ENCODE results near the gene UBQLNL. TPM values are rescaled to one million over a fixed set of nuclear protein-coding genes. Genes with fewer than 3 reads are reported as not detected.

The UBQLNL gene
- total RNA-seq, 1 donor, result 0.36 TPM

GRCh38 chr11:5486003-5486402, 30.5 kb downstream of the UBQLNL start:
- TF ChIP-seq, protein P1, sequence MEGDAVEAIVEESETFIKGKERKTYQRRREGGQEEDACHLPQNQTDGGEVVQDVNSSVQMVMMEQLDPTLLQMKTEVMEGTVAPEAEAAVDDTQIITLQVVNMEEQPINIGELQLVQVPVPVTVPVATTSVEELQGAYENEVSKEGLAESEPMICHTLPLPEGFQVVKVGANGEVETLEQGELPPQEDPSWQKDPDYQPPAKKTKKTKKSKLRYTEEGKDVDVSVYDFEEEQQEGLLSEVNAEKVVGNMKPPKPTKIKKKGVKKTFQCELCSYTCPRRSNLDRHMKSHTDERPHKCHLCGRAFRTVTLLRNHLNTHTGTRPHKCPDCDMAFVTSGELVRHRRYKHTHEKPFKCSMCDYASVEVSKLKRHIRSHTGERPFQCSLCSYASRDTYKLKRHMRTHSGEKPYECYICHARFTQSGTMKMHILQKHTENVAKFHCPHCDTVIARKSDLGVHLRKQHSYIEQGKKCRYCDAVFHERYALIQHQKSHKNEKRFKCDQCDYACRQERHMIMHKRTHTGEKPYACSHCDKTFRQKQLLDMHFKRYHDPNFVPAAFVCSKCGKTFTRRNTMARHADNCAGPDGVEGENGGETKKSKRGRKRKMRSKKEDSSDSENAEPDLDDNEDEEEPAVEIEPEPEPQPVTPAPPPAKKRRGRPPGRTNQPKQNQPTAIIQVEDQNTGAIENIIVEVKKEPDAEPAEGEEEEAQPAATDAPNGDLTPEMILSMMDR (IDR thresholded peaks at IDR 0.05; ENCODE audit: insufficient read depth, low read length), result no peak
- no peak overlapping the region for H3K4me3 ChIP-seq (ENCODE audit: low read depth, low read length)
- DNase-seq (ENCODE audit: low read depth), result no peak

DNA sequence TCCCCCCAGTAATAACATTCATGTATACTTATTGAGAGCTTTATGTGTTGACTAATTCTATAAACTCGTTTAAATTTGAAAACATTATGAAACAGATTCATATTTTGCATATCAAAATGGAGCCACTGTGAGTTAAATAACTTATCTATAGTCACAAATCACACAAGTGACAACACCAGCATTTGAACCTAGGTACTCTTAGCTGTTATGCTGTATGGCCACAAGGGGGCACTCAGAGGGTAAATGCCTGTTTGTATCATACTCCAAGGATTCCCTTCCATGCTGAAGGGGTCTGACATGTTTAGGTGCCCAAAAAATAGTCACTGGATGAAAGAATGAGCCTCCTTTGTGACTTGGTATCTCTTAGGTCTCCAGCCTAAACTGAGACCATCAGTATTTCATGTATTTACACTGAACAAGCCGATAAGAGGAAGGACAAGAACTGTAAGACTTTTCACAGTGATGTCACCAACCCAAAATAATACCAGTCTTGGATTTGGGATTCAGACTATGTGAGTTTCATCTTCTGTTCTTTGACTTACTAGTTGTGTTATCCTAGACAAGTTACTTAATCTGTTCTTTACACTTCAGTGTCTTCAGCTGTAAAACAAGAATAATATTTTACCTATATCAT, 40.2 kb downstream of the UBQLNL start:
- H3K4me3 ChIP-seq (ENCODE audit: low read depth, low read length), result no peak overlapping the region
- DNase-seq (ENCODE audit: low read depth), result peak; percentile 71
- TF ChIP-seq, protein P1 (IDR thresholded peaks at IDR 0.05; ENCODE audit: insufficient read depth, low read length), result peak; percentile 87

DNA sequence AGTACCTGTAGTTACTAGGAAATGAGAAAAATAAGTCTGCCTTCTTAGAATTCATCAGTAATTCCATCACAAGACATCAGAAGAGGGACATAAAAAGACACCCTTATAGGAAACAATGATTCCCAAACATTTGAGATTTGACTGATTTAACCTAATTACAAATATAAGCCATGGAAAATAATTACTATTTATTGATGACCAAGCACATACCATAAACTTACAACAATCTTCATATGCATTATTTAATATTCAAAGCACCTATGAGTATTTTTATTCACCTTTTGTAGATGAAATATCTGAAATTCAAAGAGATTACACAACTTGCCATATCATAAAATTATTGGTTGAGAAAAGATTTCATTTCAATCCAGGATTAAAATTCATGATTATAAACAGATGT, 42.6 kb downstream of the UBQLNL start:
- TF ChIP-seq, protein P1 (IDR thresholded peaks at IDR 0.05; ENCODE audit: insufficient read depth, low read length), result no peak
- no peak overlapping the region for H3K4me3 ChIP-seq (ENCODE audit: low read depth, low read length)
- DNase-seq (ENCODE audit: low read depth), result no peak

- TF ChIP-seq, protein P1 (IDR thresholded peaks at IDR 0.05; ENCODE audit: insufficient read depth, low read length), result no peak
- H3K4me3 ChIP-seq (ENCODE audit: low read depth, low read length), result no peak overlapping the region
- no peak for DNase-seq (ENCODE audit: low read depth)
Observed at GRCh38 chr11:5467527-5467926, 49.0 kb downstream of the UBQLNL start.

Other genes starting within 250 kb of the UBQLNL start
- gene HBE1, start 246.8 kb downstream of the UBQLNL start, total RNA-seq (ENCODE audit: low replicate concordance), result not detected in 2 replicates
- gene OR51B4, start 214.8 kb downstream of the UBQLNL start, total RNA-seq (ENCODE audit: low replicate concordance), result 0.18 TPM in 1 of 2 replicates, not detected in the other
- not detected in 2 replicates for gene OR51B2, start 192.4 kb downstream of the UBQLNL start, total RNA-seq (ENCODE audit: low replicate concordance)
- gene OR51B5, start 173.2 kb downstream of the UBQLNL start, total RNA-seq (ENCODE audit: low replicate concordance), result not detected in 2 replicates
- gene OR51B6, start 165.2 kb downstream of the UBQLNL start, total RNA-seq (ENCODE audit: low replicate concordance), result not detected in 2 replicates
- gene OR51M1, start 132.9 kb downstream of the UBQLNL start, total RNA-seq (ENCODE audit: low replicate concordance), result under 0.01 TPM in 1 of 2 replicates, not detected in the other
- gene OR51Q1, start 94.6 kb downstream of the UBQLNL start, total RNA-seq (ENCODE audit: low replicate concordance), result not detected in 2 replicates
- gene OR51I1, start 75.2 kb downstream of the UBQLNL start, total RNA-seq (ENCODE audit: low replicate concordance), result 0.09 TPM in 1 of 2 replicates, not detected in the other
- gene OR51I2, start 67.4 kb downstream of the UBQLNL start, total RNA-seq (ENCODE audit: low replicate concordance), result not detected in 2 replicates
- gene OR52D1, start 28.0 kb downstream of the UBQLNL start, total RNA-seq (ENCODE audit: low replicate concordance), result not detected in 2 replicates
- gene UBQLN3, start 6.7 kb downstream of the UBQLNL start, total RNA-seq (ENCODE audit: low replicate concordance), result 0.09 TPM in 1 of 2 replicates, not detected in the other
- 0.41 and 0.81 TPM in 2 replicates for gene OR52H1, start 31.8 kb upstream of the UBQLNL start, total RNA-seq (ENCODE audit: low replicate concordance)
- gene OR52B6, start 64.2 kb upstream of the UBQLNL start, total RNA-seq (ENCODE audit: low replicate concordance), result not detected in 2 replicates
- 4.7 and 5.3 TPM in 2 replicates for gene TRIM6, start 79.9 kb upstream of the UBQLNL start, total RNA-seq (ENCODE audit: low replicate concordance)
- gene TRIM34, start 108.3 kb upstream of the UBQLNL start, total RNA-seq (ENCODE audit: low replicate concordance), result 15.5 and 41.0 TPM in 2 replicates
- 32.5 and 38.5 TPM in 2 replicates for gene TRIM5, start 168.4 kb upstream of the UBQLNL start, total RNA-seq (ENCODE audit: low replicate concordance)
- 73.8 and 93.1 TPM in 2 replicates for gene TRIM22, start 173.1 kb upstream of the UBQLNL start, total RNA-seq (ENCODE audit: low replicate concordance)
- not detected in 2 replicates for gene OR56B1, start 219.7 kb upstream of the UBQLNL start, total RNA-seq (ENCODE audit: low replicate concordance)
- gene OR52N4, start 237.5 kb upstream of the UBQLNL start, total RNA-seq (ENCODE audit: low replicate concordance), result not detected in 2 replicates